ENCODE results near the gene SLC35B1. TPM values are rescaled to one million over a fixed set of nuclear protein-coding genes. Genes with fewer than 3 reads are reported as not detected.

Gene SLC35B1
- total RNA-seq, 2 donors from 2014 or later: 59.4 to 80.5 TPM

DNA sequence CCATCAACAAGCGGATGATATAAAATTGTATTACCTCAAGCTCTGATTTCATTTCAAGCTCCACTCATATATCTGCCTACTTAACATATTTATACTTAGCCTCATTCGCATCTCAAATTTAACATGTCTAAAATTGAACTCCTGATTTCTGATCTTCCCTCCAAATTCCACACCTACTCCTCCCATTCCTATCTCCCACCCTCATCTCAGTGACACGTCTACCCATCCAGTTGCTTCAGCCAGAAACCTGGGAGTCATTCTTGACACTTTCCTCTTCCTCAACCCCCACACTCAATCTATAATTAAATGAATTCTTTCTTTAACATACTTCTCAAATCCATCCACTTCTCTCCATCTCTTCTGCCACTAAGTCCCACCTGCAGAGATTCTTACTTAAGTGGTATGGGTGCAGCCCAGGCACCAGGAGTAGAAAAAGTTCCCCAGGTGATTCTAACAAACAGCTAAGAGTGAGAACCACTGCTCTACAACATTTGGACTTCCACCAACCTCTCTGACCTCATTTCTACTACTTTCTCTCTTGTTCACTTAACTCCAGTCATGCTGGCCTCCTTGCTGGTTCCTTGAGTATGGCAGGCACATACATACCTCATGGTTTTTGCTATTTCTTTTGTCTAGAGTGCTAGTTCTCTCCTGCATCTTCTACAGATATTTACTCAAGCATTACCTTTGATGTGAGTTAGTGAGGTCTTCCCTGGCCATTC lies 47.9 kb downstream of the SLC35B1 start:
- Histone ChIP-seq H3K27ac (ENCODE audit: low read depth, low read length) (no peak overlapping the region), H3K9ac (ENCODE audit: extremely low read depth, low read length, poor library complexity, severe bottlenecking) (no peak overlapping the region), H3K36me3 (ENCODE audit: control insufficient read depth, insufficient read depth, low read length) (peaks cover 24% of the 10 kb centered on the region), H3K27me3 (ENCODE audit: control insufficient read depth, insufficient read depth, low read length, poor library complexity, severe bottlenecking) (no peaks in the 10 kb centered on the region), H3K9me3 (ENCODE audit: control insufficient read depth, low read length) (peaks cover 17% of the 10 kb centered on the region), H3K4me3 (ENCODE audit: low read length) (no peak overlapping the region), H3K4me1 (ENCODE audit: control insufficient read depth, insufficient read depth, low read length) (no peaks in the 10 kb centered on the region)
- Mint-ChIP-seq H3K4me3 (no peak overlapping the region), H3K9me3 (peaks cover 6% of the 10 kb centered on the region), H3K4me1 (no peaks in the 10 kb centered on the region), H3K27me3 (ENCODE audit: insufficient read depth) (no peaks in the 10 kb centered on the region), H3K27ac (no peak overlapping the region), H3K36me3 (ENCODE audit: low read depth) (peaks cover 42% of the 10 kb centered on the region)
- TF ChIP-seq, protein P1, sequence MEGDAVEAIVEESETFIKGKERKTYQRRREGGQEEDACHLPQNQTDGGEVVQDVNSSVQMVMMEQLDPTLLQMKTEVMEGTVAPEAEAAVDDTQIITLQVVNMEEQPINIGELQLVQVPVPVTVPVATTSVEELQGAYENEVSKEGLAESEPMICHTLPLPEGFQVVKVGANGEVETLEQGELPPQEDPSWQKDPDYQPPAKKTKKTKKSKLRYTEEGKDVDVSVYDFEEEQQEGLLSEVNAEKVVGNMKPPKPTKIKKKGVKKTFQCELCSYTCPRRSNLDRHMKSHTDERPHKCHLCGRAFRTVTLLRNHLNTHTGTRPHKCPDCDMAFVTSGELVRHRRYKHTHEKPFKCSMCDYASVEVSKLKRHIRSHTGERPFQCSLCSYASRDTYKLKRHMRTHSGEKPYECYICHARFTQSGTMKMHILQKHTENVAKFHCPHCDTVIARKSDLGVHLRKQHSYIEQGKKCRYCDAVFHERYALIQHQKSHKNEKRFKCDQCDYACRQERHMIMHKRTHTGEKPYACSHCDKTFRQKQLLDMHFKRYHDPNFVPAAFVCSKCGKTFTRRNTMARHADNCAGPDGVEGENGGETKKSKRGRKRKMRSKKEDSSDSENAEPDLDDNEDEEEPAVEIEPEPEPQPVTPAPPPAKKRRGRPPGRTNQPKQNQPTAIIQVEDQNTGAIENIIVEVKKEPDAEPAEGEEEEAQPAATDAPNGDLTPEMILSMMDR (conservative IDR thresholded peaks at IDR 0.05): no peak
- no peak for DNase-seq
- 95% methylated on average over 3 of the region's 3 CpGs for WGBS, 2 experiments (ENCODE audit: insufficient coverage in 1 of 2, insufficient read length in 1 of 2)

DNA sequence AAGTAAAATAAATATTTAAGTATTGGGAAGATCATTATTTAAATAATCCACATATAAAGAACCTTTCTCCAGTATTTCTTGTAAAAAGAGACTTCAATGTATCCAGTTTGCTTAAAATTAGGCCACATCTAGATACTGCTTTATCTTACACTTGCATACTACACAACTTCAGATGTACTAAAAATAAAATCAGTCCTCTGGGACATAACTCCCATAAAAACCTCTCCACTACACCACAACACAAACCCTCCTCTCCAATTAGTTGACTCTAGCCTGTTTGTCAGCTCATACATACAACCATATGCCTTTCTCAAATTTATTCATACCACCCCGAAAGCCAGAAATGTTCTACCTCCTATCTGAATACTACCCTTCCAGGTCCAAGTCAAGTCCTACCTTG lies 51.5 kb downstream of the SLC35B1 start:
- H3K27me3 Mint-ChIP-seq (ENCODE audit: insufficient read depth): no peaks in the 10 kb centered on the region
- H3K36me3 Mint-ChIP-seq (ENCODE audit: low read depth): peaks cover 14% of the 10 kb centered on the region
- Histone ChIP-seq H3K4me3 (ENCODE audit: low read length) (no peak overlapping the region), H3K9me3 (ENCODE audit: control insufficient read depth, low read length) (no peaks in the 10 kb centered on the region), H3K36me3 (ENCODE audit: control insufficient read depth, insufficient read depth, low read length) (peaks cover 5% of the 10 kb centered on the region), H3K27me3 (ENCODE audit: control insufficient read depth, insufficient read depth, low read length, poor library complexity, severe bottlenecking) (no peaks in the 10 kb centered on the region), H3K9ac (ENCODE audit: extremely low read depth, low read length, poor library complexity, severe bottlenecking) (no peak overlapping the region), H3K4me1 (ENCODE audit: control insufficient read depth, insufficient read depth, low read length) (no peaks in the 10 kb centered on the region), H3K27ac (ENCODE audit: low read depth, low read length) (no peak overlapping the region)
- H3K4me1 Mint-ChIP-seq: no peaks in the 10 kb centered on the region
- no peak for DNase-seq
- H3K4me3 Mint-ChIP-seq: no peak overlapping the region
- 98 to 100% methylated on average over 1 of the region's 1 CpG for WGBS, 2 experiments (ENCODE audit: insufficient coverage in 1 of 2, insufficient read length in 1 of 2)
- TF ChIP-seq, protein P1 (conservative IDR thresholded peaks at IDR 0.05): no peak
- no peaks in the 10 kb centered on the region for H3K9me3 Mint-ChIP-seq
- H3K27ac Mint-ChIP-seq: no peak overlapping the region

Other genes starting within 250 kb of the SLC35B1 start
- gene NGFR, start 212.7 kb downstream of the SLC35B1 start, total RNA-seq: 1 to 10 TPM; 1.3 to 1.6 TPM
- gene NXPH3, start 132.1 kb downstream of the SLC35B1 start, total RNA-seq: 1 to 10 TPM; 3.0 to 5.9 TPM
- 10 to 100 TPM; 39.9 to 41.3 TPM for gene SPOP, start 29.9 kb downstream of the SLC35B1 start, total RNA-seq
- 10 to 100 TPM; 15.4 to 16.8 TPM for gene FAM117A, start 56.2 kb upstream of the SLC35B1 start, total RNA-seq
- gene KAT7, start 80.7 kb upstream of the SLC35B1 start, total RNA-seq: 10 to 100 TPM; 77.8 to 80.5 TPM
- gene TAC4, start 140.1 kb upstream of the SLC35B1 start, total RNA-seq: 1 to 10 TPM; 1.5 to 3.2 TPM

Data from endodermal cell (in vitro differentiated cells).